ENCODE data around the gene IPO13. TPM values are rescaled to one million over a fixed set of nuclear protein-coding genes. Genes with fewer than 3 reads are reported as not detected.
A peak's percentile ranks its signal among the peaks of the same experiment; 100 is the strongest.

IPO13 gene
- total RNA-seq, 2 donors from 2014 or later: 18.6 to 21.5 TPM

DNA sequence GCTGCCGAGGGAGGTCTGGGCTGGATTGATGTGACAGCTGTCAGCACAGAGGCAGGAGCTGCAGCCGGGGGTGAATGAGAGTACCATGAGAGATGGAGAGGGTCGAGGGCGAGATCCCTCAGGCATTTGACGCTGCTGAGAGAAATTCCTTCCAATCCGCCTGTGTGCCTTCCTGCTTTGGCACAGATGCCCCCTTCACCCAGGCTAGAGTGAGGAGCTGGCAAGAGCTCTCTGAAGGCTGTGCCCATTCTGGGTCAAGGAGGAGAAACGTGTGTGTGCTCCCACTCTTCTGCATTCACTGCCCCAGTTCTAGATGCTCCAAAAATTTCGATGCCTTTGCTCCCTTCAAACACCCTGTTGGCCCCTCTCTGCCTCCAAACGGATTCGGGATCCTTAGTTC, 8.4 kb upstream of the IPO13 start:
- Mint-ChIP-seq H3K27me3 (ENCODE audit: insufficient read depth) (peaks cover 27% of the 10 kb centered on the region), H3K27ac (no peak overlapping the region), H3K4me1 (peaks cover 9% of the 10 kb centered on the region), H3K36me3 (ENCODE audit: low read depth) (no peaks in the 10 kb centered on the region), H3K4me3 (no peak overlapping the region), H3K9me3 (no peaks in the 10 kb centered on the region)
- Histone ChIP-seq H3K36me3 (ENCODE audit: control insufficient read depth, insufficient read depth, low read length) (no peaks in the 10 kb centered on the region), H3K27me3 (ENCODE audit: control insufficient read depth, insufficient read depth, low read length, poor library complexity, severe bottlenecking) (peaks cover 22% of the 10 kb centered on the region), H3K9me3 (ENCODE audit: control insufficient read depth, low read length) (no peaks in the 10 kb centered on the region), H3K9ac (ENCODE audit: extremely low read depth, low read length, poor library complexity, severe bottlenecking) (no peak overlapping the region), H3K27ac (ENCODE audit: low read depth, low read length) (no peak overlapping the region), H3K4me1 (ENCODE audit: control insufficient read depth, insufficient read depth, low read length) (no peaks in the 10 kb centered on the region), H3K4me3 (ENCODE audit: low read length) (no peak overlapping the region)
- DNase-seq: no peak
- 85 to 90% methylated on average over 6 to 10 of the region's 10 CpGs for WGBS, 2 experiments (ENCODE audit: insufficient coverage in 1 of 2, insufficient read length in 1 of 2)
- TF ChIP-seq, protein P1, sequence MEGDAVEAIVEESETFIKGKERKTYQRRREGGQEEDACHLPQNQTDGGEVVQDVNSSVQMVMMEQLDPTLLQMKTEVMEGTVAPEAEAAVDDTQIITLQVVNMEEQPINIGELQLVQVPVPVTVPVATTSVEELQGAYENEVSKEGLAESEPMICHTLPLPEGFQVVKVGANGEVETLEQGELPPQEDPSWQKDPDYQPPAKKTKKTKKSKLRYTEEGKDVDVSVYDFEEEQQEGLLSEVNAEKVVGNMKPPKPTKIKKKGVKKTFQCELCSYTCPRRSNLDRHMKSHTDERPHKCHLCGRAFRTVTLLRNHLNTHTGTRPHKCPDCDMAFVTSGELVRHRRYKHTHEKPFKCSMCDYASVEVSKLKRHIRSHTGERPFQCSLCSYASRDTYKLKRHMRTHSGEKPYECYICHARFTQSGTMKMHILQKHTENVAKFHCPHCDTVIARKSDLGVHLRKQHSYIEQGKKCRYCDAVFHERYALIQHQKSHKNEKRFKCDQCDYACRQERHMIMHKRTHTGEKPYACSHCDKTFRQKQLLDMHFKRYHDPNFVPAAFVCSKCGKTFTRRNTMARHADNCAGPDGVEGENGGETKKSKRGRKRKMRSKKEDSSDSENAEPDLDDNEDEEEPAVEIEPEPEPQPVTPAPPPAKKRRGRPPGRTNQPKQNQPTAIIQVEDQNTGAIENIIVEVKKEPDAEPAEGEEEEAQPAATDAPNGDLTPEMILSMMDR (conservative IDR thresholded peaks at IDR 0.05): no peak

DNA sequence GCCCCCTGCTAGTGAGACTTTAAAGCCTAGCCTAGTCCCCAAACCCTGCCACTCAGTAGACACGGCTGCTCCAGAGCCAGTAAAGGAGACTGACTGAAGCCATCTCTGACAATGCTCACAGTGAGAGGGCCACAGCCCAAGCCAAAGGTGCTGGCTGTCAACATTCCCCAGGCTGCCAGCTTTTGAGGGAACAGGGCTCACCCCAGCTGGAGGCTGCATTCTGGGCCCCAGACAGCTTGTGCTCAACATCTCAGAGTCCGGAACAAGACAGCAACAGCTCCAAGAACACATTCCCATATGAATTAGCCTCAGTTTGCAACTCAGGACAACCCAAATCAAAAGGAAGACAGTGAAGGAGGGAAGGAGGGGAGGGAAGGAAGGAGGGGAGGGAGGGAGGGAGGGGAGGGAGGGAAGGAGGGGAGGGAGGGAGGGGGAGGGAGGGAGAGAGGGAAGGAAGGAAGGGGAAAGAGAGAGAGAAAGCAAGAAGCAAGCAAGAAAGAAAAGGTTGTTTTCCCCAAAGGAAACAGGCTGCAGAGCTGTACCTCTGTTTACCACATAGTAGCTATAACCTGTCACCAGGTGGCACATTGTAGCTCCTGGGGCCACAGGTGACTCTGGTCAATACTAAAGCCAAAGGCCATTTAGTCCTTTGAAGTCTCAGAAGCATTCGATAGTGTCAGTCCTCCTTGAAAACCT, 7.7 kb upstream of the IPO13 start:
- H3K9me3 Mint-ChIP-seq: no peaks in the 10 kb centered on the region
- WGBS, 2 experiments (ENCODE audit: insufficient coverage in 1 of 2, insufficient read length in 1 of 2): 57 to 70% methylated on average over 2 to 3 of the region's 3 CpGs
- Histone ChIP-seq H3K9ac (ENCODE audit: extremely low read depth, low read length, poor library complexity, severe bottlenecking) (no peak overlapping the region), H3K36me3 (ENCODE audit: control insufficient read depth, insufficient read depth, low read length) (no peaks in the 10 kb centered on the region), H3K9me3 (ENCODE audit: control insufficient read depth, low read length) (no peaks in the 10 kb centered on the region), H3K4me1 (ENCODE audit: control insufficient read depth, insufficient read depth, low read length) (no peaks in the 10 kb centered on the region), H3K27ac (ENCODE audit: low read depth, low read length) (no peak overlapping the region), H3K27me3 (ENCODE audit: control insufficient read depth, insufficient read depth, low read length, poor library complexity, severe bottlenecking) (peaks cover 16% of the 10 kb centered on the region), H3K4me3 (ENCODE audit: low read length) (no peak overlapping the region)
- TF ChIP-seq, protein P1 (conservative IDR thresholded peaks at IDR 0.05): peak; percentile 38
- H3K27ac Mint-ChIP-seq: no peak overlapping the region
- H3K4me3 Mint-ChIP-seq: no peak overlapping the region
- no peaks in the 10 kb centered on the region for H3K36me3 Mint-ChIP-seq (ENCODE audit: low read depth)
- H3K4me1 Mint-ChIP-seq: peaks cover 9% of the 10 kb centered on the region
- peaks cover 26% of the 10 kb centered on the region for H3K27me3 Mint-ChIP-seq (ENCODE audit: insufficient read depth)
- DNase-seq: no peak

DNA sequence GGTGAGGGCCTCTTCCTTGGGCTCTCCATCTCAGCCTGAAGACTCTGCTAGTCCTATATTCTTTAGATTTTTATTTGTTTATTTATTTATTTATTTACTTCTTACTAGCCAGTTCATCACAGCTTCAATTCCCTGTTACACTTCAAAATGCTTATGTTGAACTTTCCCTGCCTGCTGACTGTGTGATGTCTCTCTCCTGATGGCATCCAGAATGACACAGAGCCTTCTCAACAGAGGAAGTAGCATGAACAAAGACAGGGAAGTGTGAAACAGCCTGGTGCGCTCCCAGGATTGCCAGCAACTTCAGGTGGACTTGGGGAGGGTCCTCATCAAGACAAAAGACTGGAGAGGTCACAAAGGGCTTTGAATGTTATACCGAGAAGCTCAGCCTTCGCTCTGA, 4.3 kb upstream of the IPO13 start:
- TF ChIP-seq, protein P1 (conservative IDR thresholded peaks at IDR 0.05): no peak
- Histone ChIP-seq H3K27ac (ENCODE audit: low read depth, low read length) (no peak overlapping the region), H3K9ac (ENCODE audit: extremely low read depth, low read length, poor library complexity, severe bottlenecking) (no peak overlapping the region), H3K4me1 (ENCODE audit: control insufficient read depth, insufficient read depth, low read length) (peaks cover 3% of the 10 kb centered on the region), H3K4me3 (ENCODE audit: low read length) (no peak overlapping the region), H3K9me3 (ENCODE audit: control insufficient read depth, low read length) (no peaks in the 10 kb centered on the region), H3K36me3 (ENCODE audit: control insufficient read depth, insufficient read depth, low read length) (no peaks in the 10 kb centered on the region), H3K27me3 (ENCODE audit: control insufficient read depth, insufficient read depth, low read length, poor library complexity, severe bottlenecking) (peaks cover 10% of the 10 kb centered on the region)
- Mint-ChIP-seq H3K4me3 (no peak overlapping the region), H3K27me3 (ENCODE audit: insufficient read depth) (peaks cover 25% of the 10 kb centered on the region), H3K27ac (no peak overlapping the region), H3K36me3 (ENCODE audit: low read depth) (no peaks in the 10 kb centered on the region), H3K4me1 (peaks cover 7% of the 10 kb centered on the region), H3K9me3 (no peaks in the 10 kb centered on the region)
- no peak for DNase-seq
- WGBS, 2 experiments (ENCODE audit: insufficient coverage in 1 of 2, insufficient read length in 1 of 2): 87 to 100% methylated on average over 1 to 3 of the region's 3 CpGs
